Heart right ventricle (tissue), 16 donors: Measurements from ENCODE around the gene TPP1. TPM values are rescaled to one million over a fixed set of nuclear protein-coding genes. Genes with fewer than 3 reads are reported as not detected.
A peak's percentile ranks its signal among the peaks of the same experiment; 100 is the strongest.

ENCODE experiments used
- ATAC-seq, 8 donors: fragments of 200-7000 bp; cut with Tn5 transposase; one replicate each; pipeline ENCODE4 v1.9.1; 2020; ENCODE audit warnings: mild to moderate bottlenecking in 8 of 8, moderate library complexity in 8 of 8, moderate number of reproducible peaks in 1 of 8
- DNase-seq, 2 donors: peaks; one replicate each; pipeline ENCODE4 v3.0.0-alpha.2; 2020
- H3K27ac ChIP-seq, 10 donors: fragments of 200-600 bp; sonication (generic) in 2 of 10; one replicate each; pipeline versions ENCODE4 v1.5.0 to v1.8.0; 2020 to 2022; ENCODE audit warnings: mild to moderate bottlenecking in 3 of 10
- H3K27me3 ChIP-seq, 7 donors: fragments of 200-600 bp; one replicate each; pipeline ENCODE4 v1.8.0; 2021 to 2022; ENCODE audit warnings: mild to moderate bottlenecking in 2 of 7
- H3K36me3 ChIP-seq, 9 donors: fragments of 200-600 bp; sonication (generic) in 1 of 9; one replicate each; pipeline versions ENCODE4 v1.5.0 to v1.8.0; 2020 to 2022; ENCODE audit warnings: mild to moderate bottlenecking in 2 of 9
- H3K4me1 ChIP-seq, 9 donors: fragments of 200-600 bp; sonication (generic) in 1 of 9; one replicate each; pipeline versions ENCODE4 v1.5.0 to v1.8.0; 2020 to 2022; ENCODE audit warnings: mild to moderate bottlenecking in 4 of 9
- H3K4me3 ChIP-seq, 10 donors: fragments of 200-600 bp; sonication (generic) in 2 of 10; one replicate each; pipeline versions ENCODE4 v1.5.0 to v1.8.0; 2020 to 2022; ENCODE audit warnings: mild to moderate bottlenecking in 7 of 10, moderate library complexity in 2 of 10
- H3K9me3 ChIP-seq, 11 donors: fragments of 200-600 bp in 10 of 11; sonication (generic) in 2 of 11; one replicate each; pipeline versions ENCODE4 v1.5.0 to v1.8.0; 2013 to 2022; ENCODE audit warnings: mild to moderate bottlenecking in 2 of 11, control low read depth in 1 of 11, moderate library complexity in 1 of 11
- CTCF ChIP-seq, 9 donors: fragments of 200-600 bp; sonication (generic) in 2 of 9; IDR thresholded peaks; one replicate each; pipeline versions ENCODE4 v1.5.0 to v1.8.0; 2021 to 2022; ENCODE audit warnings: antibody characterized with exemption in 9 of 9, mild to moderate bottlenecking in 5 of 9, moderate library complexity in 1 of 9
- WGBS, 2 donors: extraction: QIAGEN DNeasy Blood & Tissue Kit; methylation state at CpG; one replicate each; pipeline ENCODE4 v1.1.7; 2013; ENCODE audit warnings: inconsistent platforms in 1 of 2; 5-methylcytosine and 5-hydroxymethylcytosine counted together
- intact Hi-C, 10 donors: fragments of 100-400 bp; cut with DNase I; formaldehyde crosslinking; loops; one replicate each; pipeline versions ENCODE4 v1.11.1 to v1.14.2; 2022
- polyA plus RNA-seq, 2 donors: library from polyadenylated mRNA; stranded (reverse); fragments of 200-250 nt; gene quantifications; one replicate each; pipeline ENCODE4 v1.2.3, GENCODE V29; 2013
- total RNA-seq, 10 donors: library from RNA; stranded (reverse); fragmentation: NEBNext Ultra II Directional in 3 of 10; extraction: Animal tissue kit (Norgen Biotek cat#: 25700) in 3 of 10; gene quantifications; one replicate each; pipeline versions ENCODE4 v1.2.1 to v1.2.4, GENCODE V29; 2021 to 2023
- donor health status: Arrhythmogenic right ventricular cardiomyopathy.
- donor health status: ischemic (EF 13 %, LVEDD 7.1; RV severe dilation, severe dysfunction).
- donor health status: healthy with polysubstance abuse.
- donor health status: DM: no; HTN: yes; CAD: no.
- donor health status: DM: no; HTN: no; CAD: no.
- donor health status: ischemic (EF 25% LVEDD 6.9; RV normal size, moderate dysfunction).
- donor health status: ischemic (EF 25% LVEDD 5.7; RV mildly dilated, moderate dysfunction).
- donor health status: healthy.
- donor health status: DM: yes; HTN: yes; CAD: no.
- donor health status: Ischemic cardiomyopathy.
- donor health status: ischemic (EF 35%, LVEDD 5.7; RV mildly dilated, moderate dysfunction).
- donor health status: nonischemic (EF 11% LVEDD 7.7; RV severe dilation, severe dysfunction).
- donor health status: DM: yes; HTN: yes; CAD: no.
- donor health status: PGD.
- donor health status: ischemic (EF 29% LVEDD 5.4; RV normal size, mild dysfunction).
- donor health status: nonischemic (EF 23%, LVEDD 6.1; RV moderate dilation, normal function).

TPP1 gene
- total and polyA plus RNA-seq, 12 donors, result 31.9 to 132 (median 66.2) TPM

- no peaks in the 10 kb centered on the region for H3K9me3 ChIP-seq
- no peak for DNase-seq
- no peak for ATAC-seq
- intact Hi-C loops, result loop anchor here in 1 of 10 donors (5.0 kb wide), 1 partner anchor 40 kb away; the partner anchor contains the start of gene TAF10
- H3K27ac ChIP-seq, result peak overlapping the region in 2 of 10 donors; percentile 18 to 94
- H3K4me3 ChIP-seq, result no peak overlapping the region
- peaks cover 0 to 21% (median 0%) of the 10 kb centered on the region in 7 donors for H3K27me3 ChIP-seq
- 50 to 62% methylated on average over 3 of the region's 3 CpGs for WGBS, 2 donors
- H3K36me3 ChIP-seq, result no peaks in the 10 kb centered on the region
- H3K4me1 ChIP-seq, result peaks cover 9 to 79% (median 41%) of the 10 kb centered on the region in 9 donors
- no peak for TF ChIP-seq CTCF (IDR thresholded peaks at IDR 0.05)
These were observed 33.0 kb upstream of the TPP1 start for GRCh38 chr11:6652182-6652581.

DNA sequence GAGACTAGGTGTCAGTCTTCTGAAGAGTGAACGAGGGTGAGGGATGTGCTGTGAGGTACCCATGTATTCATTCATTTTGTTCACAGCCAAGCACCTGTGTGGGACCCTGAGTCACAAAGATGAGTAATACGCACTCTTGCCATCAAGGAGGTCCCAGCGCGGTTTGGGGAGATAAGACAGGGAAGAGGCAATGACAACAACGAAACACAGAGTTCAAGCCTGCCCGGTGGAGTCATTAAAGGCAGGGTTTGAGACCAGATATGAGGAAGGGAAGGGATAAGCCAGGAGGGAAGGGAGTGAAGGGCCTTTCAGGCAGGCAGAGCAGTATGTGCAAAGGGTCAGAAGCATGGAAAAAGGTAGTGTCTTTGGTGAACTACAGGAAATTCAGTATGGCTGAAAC is 31.8 kb upstream of the TPP1 start:
- DNase-seq, result no peak
- no peaks in the 10 kb centered on the region for H3K36me3 ChIP-seq
- H3K4me1 ChIP-seq, result peaks cover 10 to 80% (median 53%) of the 10 kb centered on the region in 9 donors
- peaks cover 0 to 10% (median 0%) of the 10 kb centered on the region in 7 donors for H3K27me3 ChIP-seq
- TF ChIP-seq CTCF (IDR thresholded peaks at IDR 0.05), result no peak
- no peak overlapping the region for H3K4me3 ChIP-seq
- peak overlapping the region in 1 of 10 donors; percentile 94 for H3K27ac ChIP-seq
- H3K9me3 ChIP-seq, result no peaks in the 10 kb centered on the region
- no peak for ATAC-seq
- intact Hi-C loops, result loop anchor here in 1 of 10 donors (5.0 kb wide), 1 partner anchor 39 kb away; the partner anchor contains the start of gene TAF10
- WGBS, 2 donors, result 48 to 54% methylated on average over 6 of the region's 6 CpGs

DNA sequence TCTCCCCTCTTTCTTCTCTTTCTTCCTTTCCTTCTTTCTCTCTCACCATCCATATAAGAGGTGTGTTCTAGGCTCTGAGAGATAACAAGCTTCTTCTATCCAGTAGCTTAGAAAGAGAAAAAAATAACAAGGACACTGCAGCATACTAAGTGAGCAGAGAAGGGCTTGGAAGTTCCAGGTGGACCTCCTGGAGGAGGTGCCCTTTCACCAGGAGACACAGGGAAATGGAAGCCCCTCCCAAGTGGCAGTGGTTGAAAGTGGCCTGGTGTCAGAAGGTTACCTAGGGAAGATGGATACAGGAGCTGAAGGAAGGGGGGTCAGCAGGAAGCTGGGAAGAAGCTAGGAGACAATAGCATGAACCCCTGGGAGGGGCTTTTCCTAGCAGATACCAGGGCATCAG is 30.9 kb upstream of the TPP1 start:
- no peak overlapping the region for H3K4me3 ChIP-seq
- ATAC-seq (no peak), DNase-seq (no peak)
- peaks cover 0 to 4% (median 0%) of the 10 kb centered on the region in 9 donors for H3K36me3 ChIP-seq
- H3K4me1 ChIP-seq, result peaks cover 10 to 89% (median 59%) of the 10 kb centered on the region in 9 donors
- H3K27ac ChIP-seq, result peak overlapping the region in 1 of 10 donors; percentile 94
- no peaks in the 10 kb centered on the region for H3K9me3 ChIP-seq
- TF ChIP-seq CTCF (IDR thresholded peaks at IDR 0.05), result no peak
- intact Hi-C loops, result loop anchor here in 1 of 10 donors (5.0 kb wide), 1 partner anchor 38 kb away; the partner anchor contains the start of gene TAF10
- H3K27me3 ChIP-seq, result peaks cover 0 to 10% (median 0%) of the 10 kb centered on the region in 7 donors

GRCh38 chr11:6648501-6648900 is 29.3 kb upstream of the TPP1 start:
- ATAC-seq, result no peak
- Histone ChIP-seq H3K27me3 (peaks cover 0 to 4% (median 0%) of the 10 kb centered on the region in 7 donors), H3K9me3 (no peaks in the 10 kb centered on the region), H3K27ac (peak overlapping the region in 7 of 10 donors; percentile 25 to 94 (median 84)), H3K4me3 (no peak overlapping the region), H3K36me3 (peaks cover 0 to 12% (median 0%) of the 10 kb centered on the region in 9 donors), H3K4me1 (peaks cover 7 to 90% (median 50%) of the 10 kb centered on the region in 9 donors)
- TF ChIP-seq CTCF (IDR thresholded peaks at IDR 0.05), result no peak
- WGBS, 2 donors, result 39 to 50% methylated on average over 1 of the region's 1 CpG
- intact Hi-C loops, result no loop called here
- no peak for DNase-seq
